Upper lobe of right lung (tissue), 1 donor: ENCODE results near the gene UPK3A. TPM values are rescaled to one million over a fixed set of nuclear protein-coding genes. Genes with fewer than 3 reads are reported as not detected.
A peak's percentile ranks its signal among the peaks of the same experiment; 100 is the strongest.

Experiments used
- ATAC-seq: fragments of 200-7000 bp; cut with Tn5 transposase; one replicate; pipeline ENCODE4 v1.9.1; 2020; ENCODE audit warnings: mild to moderate bottlenecking, moderate library complexity
- DNase-seq: peaks from one replicate; pipeline ENCODE4 v3.0.0-alpha.2; 2020
- H3K27ac ChIP-seq: fragments of 200-600 bp; one replicate; pipeline ENCODE4 v1.8.0; 2022
- H3K27me3 ChIP-seq: fragments of 200-600 bp; one replicate; pipeline ENCODE4 v1.8.0; 2022; ENCODE audit warnings: mild to moderate bottlenecking
- H3K36me3 ChIP-seq: fragments of 200-600 bp; one replicate; pipeline ENCODE4 v1.8.0; 2022
- H3K4me1 ChIP-seq: fragments of 200-600 bp; one replicate; pipeline ENCODE4 v1.8.0; 2022
- H3K4me3 ChIP-seq: fragments of 200-600 bp; one replicate; pipeline ENCODE4 v1.8.0; 2022; ENCODE audit warnings: mild to moderate bottlenecking
- H3K9me3 ChIP-seq: fragments of 200-600 bp; one replicate; pipeline ENCODE4 v1.8.0; 2022
- intact Hi-C: fragments of 100-400 bp; cut with DNase I; formaldehyde crosslinking; loops from one replicate; pipeline ENCODE4 v1.11.0; 2022
- total RNA-seq: library from RNA; stranded (reverse); fragmentation: NEBNext Ultra II Directional; extraction: Animal tissue kit (Norgen Biotek cat#: 25700); gene quantifications from one replicate; pipeline ENCODE4 v1.2.1, GENCODE V29; 2021
- TF ChIP-seq, protein P1 (sequence below): fragments of 200-600 bp; IDR thresholded peaks from one replicate; pipeline ENCODE4 v1.8.0; 2022; ENCODE audit warnings: antibody characterized with exemption
- donor health status: DM: no; HTN: yes; CAD: no; lungs with severe emphysema.

UPK3A gene
- total RNA-seq, 1 donor from 2014 or later: not detected

- Histone ChIP-seq H3K9me3 (no peaks in the 10 kb centered on the region), H3K4me1 (peaks cover 8% of the 10 kb centered on the region), H3K4me3 (no peak overlapping the region), H3K36me3 (no peaks in the 10 kb centered on the region), H3K27ac (no peak overlapping the region), H3K27me3 (peaks cover 16% of the 10 kb centered on the region)
- no peak for ATAC-seq
- intact Hi-C loops: no loop called here
- DNase-seq: no peak
- TF ChIP-seq, protein P1, sequence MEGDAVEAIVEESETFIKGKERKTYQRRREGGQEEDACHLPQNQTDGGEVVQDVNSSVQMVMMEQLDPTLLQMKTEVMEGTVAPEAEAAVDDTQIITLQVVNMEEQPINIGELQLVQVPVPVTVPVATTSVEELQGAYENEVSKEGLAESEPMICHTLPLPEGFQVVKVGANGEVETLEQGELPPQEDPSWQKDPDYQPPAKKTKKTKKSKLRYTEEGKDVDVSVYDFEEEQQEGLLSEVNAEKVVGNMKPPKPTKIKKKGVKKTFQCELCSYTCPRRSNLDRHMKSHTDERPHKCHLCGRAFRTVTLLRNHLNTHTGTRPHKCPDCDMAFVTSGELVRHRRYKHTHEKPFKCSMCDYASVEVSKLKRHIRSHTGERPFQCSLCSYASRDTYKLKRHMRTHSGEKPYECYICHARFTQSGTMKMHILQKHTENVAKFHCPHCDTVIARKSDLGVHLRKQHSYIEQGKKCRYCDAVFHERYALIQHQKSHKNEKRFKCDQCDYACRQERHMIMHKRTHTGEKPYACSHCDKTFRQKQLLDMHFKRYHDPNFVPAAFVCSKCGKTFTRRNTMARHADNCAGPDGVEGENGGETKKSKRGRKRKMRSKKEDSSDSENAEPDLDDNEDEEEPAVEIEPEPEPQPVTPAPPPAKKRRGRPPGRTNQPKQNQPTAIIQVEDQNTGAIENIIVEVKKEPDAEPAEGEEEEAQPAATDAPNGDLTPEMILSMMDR: no peak
These were observed 2.3 kb downstream of the UPK3A start for GRCh38 chr22:45286854-45287551.

- Histone ChIP-seq H3K27me3 (peaks cover 7% of the 10 kb centered on the region), H3K4me3 (no peak overlapping the region), H3K27ac (no peak overlapping the region), H3K4me1 (no peaks in the 10 kb centered on the region), H3K9me3 (no peaks in the 10 kb centered on the region), H3K36me3 (no peaks in the 10 kb centered on the region)
- ATAC-seq: no peak
- intact Hi-C loops: loop anchor here (10.0 kb wide), 1 partner anchor 84 kb away; no protein-coding TSS in a partner anchor
- DNase-seq: no peak
- TF ChIP-seq, protein P1: no peak
These were observed 5.7 kb downstream of the UPK3A start for GRCh38 chr22:45290410-45290936.

GRCh38 chr22:45291061-45291930 is 6.5 kb downstream of the UPK3A start:
- Histone ChIP-seq H3K27me3 (peaks cover 7% of the 10 kb centered on the region), H3K27ac (no peak overlapping the region), H3K4me3 (no peak overlapping the region), H3K36me3 (no peaks in the 10 kb centered on the region), H3K4me1 (no peaks in the 10 kb centered on the region), H3K9me3 (no peaks in the 10 kb centered on the region)
- intact Hi-C loops: loop anchor here (10.0 kb wide), 1 partner anchor 84 kb away; no protein-coding TSS in a partner anchor
- DNase-seq (no peak), ATAC-seq (no peak)
- TF ChIP-seq, protein P1: no peak

- ATAC-seq: peak; percentile 12
- no peak for DNase-seq
- Histone ChIP-seq H3K27me3 (peaks cover 7% of the 10 kb centered on the region), H3K36me3 (no peaks in the 10 kb centered on the region), H3K9me3 (no peaks in the 10 kb centered on the region), H3K27ac (no peak overlapping the region), H3K4me1 (no peaks in the 10 kb centered on the region), H3K4me3 (no peak overlapping the region)
- intact Hi-C loops: loop anchor here (10.0 kb wide), 1 partner anchor 83 kb away; no protein-coding TSS in a partner anchor
- TF ChIP-seq, protein P1: no peak
These were observed 7.2 kb downstream of the UPK3A start for GRCh38 chr22:45291931-45292290.

GRCh38 chr22:45292731-45293442 is 8.1 kb downstream of the UPK3A start:
- TF ChIP-seq, protein P1: no peak
- Histone ChIP-seq H3K4me3 (no peak overlapping the region), H3K4me1 (no peaks in the 10 kb centered on the region), H3K27me3 (peaks cover 7% of the 10 kb centered on the region), H3K9me3 (no peaks in the 10 kb centered on the region), H3K36me3 (no peaks in the 10 kb centered on the region), H3K27ac (no peak overlapping the region)
- DNase-seq (no peak), ATAC-seq (no peak)
- intact Hi-C loops: loop anchor here (10.0 kb wide), 1 partner anchor 82 kb away; no protein-coding TSS in a partner anchor
